SK-N-SH (cell line): Measurements from ENCODE around the gene GRIN2A. TPM values are rescaled to one million over a fixed set of nuclear protein-coding genes. Genes with fewer than 3 reads are reported as not detected.

ENCODE experiments used
- CTCF ChIA-PET: fragments of 300-600, 350-600 bp; formaldehyde crosslinking; extraction: SDS; loops from one replicate; lab custom pipeline; 2021; lab: Yijun Ruan, JAX
- POLR2A ChIA-PET: fragments of 350-600 bp; sonication (Branson Sonifier 250); formaldehyde crosslinking; extraction: SDS; loops from one replicate; lab custom pipeline; 2020; ENCODE audit warnings: antibody characterized with exemption, inconsistent platforms; lab: Yijun Ruan, JAX
- DNase-seq: peaks from one replicate; pipeline ENCODE4 v3.0.0; 2012
- H2AFZ ChIP-seq: fragments of 200-600 bp; sonication (generic); 2 replicates; pipeline ENCODE4 v1.8.1; 2016; ENCODE audit warnings: antibody characterized with exemption, mild to moderate bottlenecking, low read depth
- H3F3A ChIP-seq: fragments of 200-600 bp; sonication (generic); replicated peaks from 2 replicates; pipeline ENCODE3; 2016; ENCODE audit warnings: antibody characterized with exemption, mild to moderate bottlenecking; ENCODE audit not compliant: insufficient read depth
- H3K27ac ChIP-seq, 2 experiments: fragments of 200-500 bp in 1 of 2; fragments of 200-600 bp in 1 of 2; sonication (Bioruptor generic) in 1 of 2; sonication (generic), shearing (Covaris generic) in 1 of 2; 2 replicates each; pipeline versions ENCODE4 v1.5.1 to v1.6.1; 2014 to 2016; ENCODE audit warnings: low read depth in 2 of 2, inconsistent platforms in 1 of 2, low read length in 1 of 2, mild to moderate bottlenecking in 1 of 2, mixed read lengths in 1 of 2
- H3K27me3 ChIP-seq: fragments of 200-600 bp; sonication (generic), shearing (Covaris generic); 2 replicates; pipeline ENCODE4 v1.6.1; 2016; ENCODE audit warnings: mixed run types; ENCODE audit not compliant: insufficient read depth
- H3K36me3 ChIP-seq, 2 experiments: fragments of 200-500 bp in 1 of 2; fragments of 200-600 bp in 1 of 2; sonication (Bioruptor generic) in 1 of 2; sonication (generic) in 1 of 2; replicated peaks in 1 of 2; 2 replicates each; pipeline versions ENCODE3 to v1.5.1; 2014 to 2016; ENCODE audit warnings: low read length in 1 of 2, mild to moderate bottlenecking in 1 of 2; ENCODE audit not compliant: insufficient read depth in 2 of 2, control insufficient read depth in 1 of 2
- H3K4me1 ChIP-seq, 2 experiments: fragments of 200-500 bp in 1 of 2; fragments of 200-600 bp in 1 of 2; sonication (Bioruptor generic) in 1 of 2; sonication (generic), shearing (Covaris generic) in 1 of 2; 2 replicates each; pipeline versions ENCODE4 v1.5.1 to v1.6.1; 2014 to 2016; ENCODE audit warnings: low read depth in 1 of 2, low read length in 1 of 2, mixed run types in 1 of 2; ENCODE audit not compliant: insufficient read depth in 2 of 2, control insufficient read depth in 1 of 2
- H3K4me2 ChIP-seq: fragments of 200-600 bp; sonication (generic), shearing (Covaris generic); 2 replicates; pipeline ENCODE4 v1.6.1; 2017; ENCODE audit warnings: mixed run types
- H3K4me3 ChIP-seq, 2 experiments: fragments of 200-500 bp in 1 of 2; fragments of 200-600 bp in 1 of 2; sonication (Bioruptor generic) in 1 of 2; sonication (generic), shearing (Covaris generic) in 1 of 2; 2 replicates each; pipeline versions ENCODE4 v1.5.1 to v1.8.1; 2014 to 2016; ENCODE audit warnings: low read depth in 2 of 2, inconsistent platforms in 1 of 2, low read length in 1 of 2, mild to moderate bottlenecking in 1 of 2, mixed read lengths in 1 of 2, moderate library complexity in 1 of 2
- H3K79me2 ChIP-seq: fragments of 200-600 bp; sonication (generic); 2 replicates; pipeline ENCODE4 v1.8.1; 2017; ENCODE audit warnings: mild to moderate bottlenecking; ENCODE audit not compliant: insufficient read depth
- H3K9ac ChIP-seq: fragments of 200-600 bp; sonication (generic); 2 replicates; pipeline ENCODE4 v1.6.1; 2017; ENCODE audit warnings: mixed run types
- H3K9me2 ChIP-seq: fragments of 200-600 bp; sonication (generic); 2 replicates; pipeline ENCODE4 v1.6.1; 2017; ENCODE audit warnings: mixed run types
- H3K9me3 ChIP-seq: fragments of 200-600 bp; sonication (generic); 2 replicates; pipeline ENCODE4 v1.6.1; 2017; ENCODE audit warnings: mixed run types, mild to moderate bottlenecking, moderate library complexity
- H4K20me1 ChIP-seq: fragments of 200-600 bp; sonication (generic); 2 replicates; pipeline ENCODE4 v1.6.1; 2017; ENCODE audit warnings: mild to moderate bottlenecking, mixed run types; ENCODE audit not compliant: insufficient read depth
- ELF1 ChIP-seq: IDR thresholded peaks from 2 replicates; pipeline ENCODE4 v1.4.0; 2012
- EP300 ChIP-seq, 2 experiments: IDR thresholded peaks; 2 replicates each; pipeline versions ENCODE4 v1.4.0 to v1.6.1; 2012; ENCODE audit warnings: borderline replicate concordance in 1 of 2, low read depth in 1 of 2, low read length in 1 of 2
- FOXM1 ChIP-seq: IDR thresholded peaks from 2 replicates; pipeline ENCODE4 v1.4.0; 2012; ENCODE audit warnings: low read depth, mild to moderate bottlenecking
- MEF2A ChIP-seq: IDR thresholded peaks from 2 replicates; pipeline ENCODE4 v1.4.0; 2012; ENCODE audit warnings: low read depth, borderline replicate concordance
- NFIC ChIP-seq: IDR thresholded peaks from 2 replicates; pipeline ENCODE4 v1.4.0; 2012; ENCODE audit warnings: borderline replicate concordance
- RAD21 ChIP-seq: IDR thresholded peaks from 2 replicates; pipeline ENCODE4 v1.6.1; 2012; ENCODE audit warnings: mild to moderate bottlenecking, low read length
- SIN3A ChIP-seq: IDR thresholded peaks from 2 replicates; pipeline ENCODE4 v1.6.1; 2012; ENCODE audit warnings: low read depth, mild to moderate bottlenecking, low read length, moderate library complexity, borderline replicate concordance
- SMC3 ChIP-seq: IDR thresholded peaks from 2 replicates; pipeline ENCODE4 v1.6.1; 2012; ENCODE audit warnings: low read depth, low read length, improper control_type of control experiment
- TAF1 ChIP-seq: IDR thresholded peaks from 2 replicates; pipeline ENCODE4 v1.6.1; 2012; ENCODE audit warnings: low read depth, mild to moderate bottlenecking, low read length, moderate library complexity, borderline replicate concordance
- TCF12 ChIP-seq: IDR thresholded peaks from 2 replicates; pipeline ENCODE4 v1.4.0; 2012
- TEAD4 ChIP-seq: IDR thresholded peaks from 2 replicates; pipeline ENCODE4 v1.4.0; 2012; ENCODE audit warnings: mild to moderate bottlenecking, borderline replicate concordance; ENCODE audit not compliant: insufficient read depth
- YY1 ChIP-seq: IDR thresholded peaks from 2 replicates; pipeline ENCODE4 v1.4.0; 2012; ENCODE audit warnings: low read depth, mild to moderate bottlenecking
- WGBS: methylation state at CpG from one replicate; pipeline ENCODE4 v1.1.6; 2017; ENCODE audit warnings: low lambda C conversion rate; 5-methylcytosine and 5-hydroxymethylcytosine counted together
- polyA plus RNA-seq, 3 experiments: library from polyadenylated mRNA; depleted of rRNA; stranded (reverse); fragments of >200 nt; gene quantifications; 2 replicates each; pipeline ENCODE4 v1.2.3, GENCODE V29; 2012
- TF ChIP-seq, protein P1 (sequence below): IDR thresholded peaks from 2 replicates; pipeline ENCODE4; 2012
- TF ChIP-seq, protein P2 (sequence below): fragments of 150-350 bp; IDR thresholded peaks from 2 replicates; pipeline ENCODE4 v1.6.1; 2017; ENCODE audit warnings: antibody characterized with exemption, low read length, low read depth, borderline replicate concordance
- TF ChIP-seq, protein P3 (sequence below): IDR thresholded peaks from 2 replicates; pipeline ENCODE4 v1.6.1; 2012; ENCODE audit warnings: mild to moderate bottlenecking, low read depth, low read length, moderate library complexity
- TF ChIP-seq, protein P4 (sequence below): IDR thresholded peaks from 2 replicates; pipeline ENCODE4 v1.4.0; 2012; ENCODE audit warnings: low read depth, borderline replicate concordance
- TF ChIP-seq, protein P5 (sequence below): fragments of 150-350 bp; IDR thresholded peaks from 2 replicates; pipeline ENCODE4 v1.6.1; 2016; ENCODE audit warnings: mild to moderate bottlenecking, low read depth, low read length

The GRIN2A gene
- polyA plus RNA-seq, 1 of the 3 experiments (the other 2 are of a cell fraction): not detected

DNA sequence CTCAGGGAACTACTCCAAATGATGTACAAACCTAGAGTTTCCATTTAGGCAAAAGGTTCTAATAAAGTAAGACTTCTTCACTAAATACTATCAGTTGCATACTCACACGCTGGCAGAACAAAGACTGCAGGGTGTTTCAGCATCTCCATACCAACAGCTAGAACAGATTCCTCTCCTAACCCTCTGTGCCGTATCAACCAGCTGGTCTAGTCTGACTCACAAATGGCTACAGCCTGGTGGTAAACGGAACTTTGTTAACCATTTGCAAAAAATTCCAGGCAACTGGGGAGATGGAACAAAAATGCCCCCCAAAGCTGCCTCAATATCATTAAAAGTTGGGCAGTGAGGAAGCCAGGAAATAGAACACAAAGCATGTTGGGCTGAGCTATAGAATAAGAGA is 217.1 kb downstream of the GRIN2A start:
- no peaks in the 10 kb centered on the region for H3K4me1 ChIP-seq
- no peak overlapping the region for H3K27ac ChIP-seq
- no peaks in the 10 kb centered on the region for H3K79me2 ChIP-seq
- H3K9me2 ChIP-seq: no peaks in the 10 kb centered on the region
- CTCF ChIA-PET: no interaction called here
- H4K20me1 ChIP-seq: no peaks in the 10 kb centered on the region
- no peak overlapping the region for H3K9ac ChIP-seq
- TF ChIP-seq TAF1 (no peak), SMC3 (no peak), RAD21 (no peak), EP300 (IDR thresholded peaks at IDR 0.05; ENCODE audit: borderline replicate concordance in 1 of 2, low read depth in 1 of 2, low read length in 1 of 2) (no peak), FOXM1 (no peak), YY1 (no peak), NFIC (no peak), MEF2A (no peak), TEAD4 (no peak), SIN3A (no peak), TCF12 (no peak), ELF1 (no peak)
- TF ChIP-seq, protein P1, sequence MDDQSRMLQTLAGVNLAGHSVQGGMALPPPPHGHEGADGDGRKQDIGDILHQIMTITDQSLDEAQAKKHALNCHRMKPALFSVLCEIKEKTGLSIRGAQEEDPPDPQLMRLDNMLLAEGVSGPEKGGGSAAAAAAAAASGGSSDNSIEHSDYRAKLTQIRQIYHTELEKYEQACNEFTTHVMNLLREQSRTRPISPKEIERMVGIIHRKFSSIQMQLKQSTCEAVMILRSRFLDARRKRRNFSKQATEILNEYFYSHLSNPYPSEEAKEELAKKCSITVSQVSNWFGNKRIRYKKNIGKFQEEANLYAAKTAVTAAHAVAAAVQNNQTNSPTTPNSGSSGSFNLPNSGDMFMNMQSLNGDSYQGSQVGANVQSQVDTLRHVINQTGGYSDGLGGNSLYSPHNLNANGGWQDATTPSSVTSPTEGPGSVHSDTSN: no peak
- TF ChIP-seq, protein P2, sequence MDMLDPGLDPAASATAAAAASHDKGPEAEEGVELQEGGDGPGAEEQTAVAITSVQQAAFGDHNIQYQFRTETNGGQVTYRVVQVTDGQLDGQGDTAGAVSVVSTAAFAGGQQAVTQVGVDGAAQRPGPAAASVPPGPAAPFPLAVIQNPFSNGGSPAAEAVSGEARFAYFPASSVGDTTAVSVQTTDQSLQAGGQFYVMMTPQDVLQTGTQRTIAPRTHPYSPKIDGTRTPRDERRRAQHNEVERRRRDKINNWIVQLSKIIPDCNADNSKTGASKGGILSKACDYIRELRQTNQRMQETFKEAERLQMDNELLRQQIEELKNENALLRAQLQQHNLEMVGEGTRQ: no peak
- TF ChIP-seq, protein P3, sequence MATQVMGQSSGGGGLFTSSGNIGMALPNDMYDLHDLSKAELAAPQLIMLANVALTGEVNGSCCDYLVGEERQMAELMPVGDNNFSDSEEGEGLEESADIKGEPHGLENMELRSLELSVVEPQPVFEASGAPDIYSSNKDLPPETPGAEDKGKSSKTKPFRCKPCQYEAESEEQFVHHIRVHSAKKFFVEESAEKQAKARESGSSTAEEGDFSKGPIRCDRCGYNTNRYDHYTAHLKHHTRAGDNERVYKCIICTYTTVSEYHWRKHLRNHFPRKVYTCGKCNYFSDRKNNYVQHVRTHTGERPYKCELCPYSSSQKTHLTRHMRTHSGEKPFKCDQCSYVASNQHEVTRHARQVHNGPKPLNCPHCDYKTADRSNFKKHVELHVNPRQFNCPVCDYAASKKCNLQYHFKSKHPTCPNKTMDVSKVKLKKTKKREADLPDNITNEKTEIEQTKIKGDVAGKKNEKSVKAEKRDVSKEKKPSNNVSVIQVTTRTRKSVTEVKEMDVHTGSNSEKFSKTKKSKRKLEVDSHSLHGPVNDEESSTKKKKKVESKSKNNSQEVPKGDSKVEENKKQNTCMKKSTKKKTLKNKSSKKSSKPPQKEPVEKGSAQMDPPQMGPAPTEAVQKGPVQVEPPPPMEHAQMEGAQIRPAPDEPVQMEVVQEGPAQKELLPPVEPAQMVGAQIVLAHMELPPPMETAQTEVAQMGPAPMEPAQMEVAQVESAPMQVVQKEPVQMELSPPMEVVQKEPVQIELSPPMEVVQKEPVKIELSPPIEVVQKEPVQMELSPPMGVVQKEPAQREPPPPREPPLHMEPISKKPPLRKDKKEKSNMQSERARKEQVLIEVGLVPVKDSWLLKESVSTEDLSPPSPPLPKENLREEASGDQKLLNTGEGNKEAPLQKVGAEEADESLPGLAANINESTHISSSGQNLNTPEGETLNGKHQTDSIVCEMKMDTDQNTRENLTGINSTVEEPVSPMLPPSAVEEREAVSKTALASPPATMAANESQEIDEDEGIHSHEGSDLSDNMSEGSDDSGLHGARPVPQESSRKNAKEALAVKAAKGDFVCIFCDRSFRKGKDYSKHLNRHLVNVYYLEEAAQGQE: no peak
- TF ChIP-seq, protein P4, sequence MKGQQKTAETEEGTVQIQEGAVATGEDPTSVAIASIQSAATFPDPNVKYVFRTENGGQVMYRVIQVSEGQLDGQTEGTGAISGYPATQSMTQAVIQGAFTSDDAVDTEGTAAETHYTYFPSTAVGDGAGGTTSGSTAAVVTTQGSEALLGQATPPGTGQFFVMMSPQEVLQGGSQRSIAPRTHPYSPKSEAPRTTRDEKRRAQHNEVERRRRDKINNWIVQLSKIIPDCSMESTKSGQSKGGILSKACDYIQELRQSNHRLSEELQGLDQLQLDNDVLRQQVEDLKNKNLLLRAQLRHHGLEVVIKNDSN: no peak
- TF ChIP-seq, protein P5, sequence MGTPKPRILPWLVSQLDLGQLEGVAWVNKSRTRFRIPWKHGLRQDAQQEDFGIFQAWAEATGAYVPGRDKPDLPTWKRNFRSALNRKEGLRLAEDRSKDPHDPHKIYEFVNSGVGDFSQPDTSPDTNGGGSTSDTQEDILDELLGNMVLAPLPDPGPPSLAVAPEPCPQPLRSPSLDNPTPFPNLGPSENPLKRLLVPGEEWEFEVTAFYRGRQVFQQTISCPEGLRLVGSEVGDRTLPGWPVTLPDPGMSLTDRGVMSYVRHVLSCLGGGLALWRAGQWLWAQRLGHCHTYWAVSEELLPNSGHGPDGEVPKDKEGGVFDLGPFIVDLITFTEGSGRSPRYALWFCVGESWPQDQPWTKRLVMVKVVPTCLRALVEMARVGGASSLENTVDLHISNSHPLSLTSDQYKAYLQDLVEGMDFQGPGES: no peak
- TF ChIP-seq, all 33 proteins: peak for 0
- no peak overlapping the region for H3K4me2 ChIP-seq
- POLR2A ChIA-PET: no interaction called here
- H3K9me3 ChIP-seq: no peaks in the 10 kb centered on the region
- no peak overlapping the region for H3K4me3 ChIP-seq
- H3F3A ChIP-seq: no peaks in the 10 kb centered on the region
- H3K36me3 ChIP-seq: no peaks in the 10 kb centered on the region
- 31% methylated on average over 3 of the region's 3 CpGs for WGBS
- H2AFZ ChIP-seq: no peak overlapping the region
- H3K27me3 ChIP-seq: no peaks in the 10 kb centered on the region
- DNase-seq: no peak
